Panc1 (cell line): ENCODE measurements around the gene STAP2. TPM values are rescaled to one million over a fixed set of nuclear protein-coding genes. Genes with fewer than 3 reads are reported as not detected.

Experiments used
- ATAC-seq: fragments of 200-7000 bp; cut with Tn5 transposase; 2 replicates; pipeline ENCODE4 v1.9.1; 2020; ENCODE audit warnings: mild to moderate bottlenecking, moderate library complexity
- BruUV-seq: library from RNA; stranded (reverse); fragments of 400-500 nt; replicated peaks from 2 replicates; lab custom pipeline; 2021; lab: Mats Ljungman, UMichigan
- CTCF ChIA-PET: fragments of 300-600 bp; sonication (Branson Sonifier 250); formaldehyde crosslinking; loops from one replicate; lab custom pipeline; 2022; ENCODE audit warnings: antibody characterized with exemption; lab: Charles Lee
- POLR2A ChIA-PET: fragments of 300-600 bp; sonication (Branson Sonifier 250); formaldehyde crosslinking; loops from one replicate; lab custom pipeline; 2022; ENCODE audit warnings: antibody characterized with exemption; lab: Charles Lee
- DNase-seq: peaks from one replicate; pipeline ENCODE4 v3.0.0-alpha.2; 2010; ENCODE audit warnings: low read depth, low spot score
- H3K27ac ChIP-seq: 2 replicates; pipeline ENCODE4 v1.5.1; 2011; ENCODE audit warnings: mild to moderate bottlenecking, low read length, inconsistent platforms
- H3K27me3 ChIP-seq: fragments of 200-500 bp; sonication (Bioruptor generic); 2 replicates; pipeline ENCODE4 v1.6.0; 2014; ENCODE audit warnings: low read length, inconsistent platforms; ENCODE audit not compliant: control insufficient read depth, insufficient read depth
- H3K36me3 ChIP-seq: fragments of 200-500 bp; sonication (Bioruptor generic); 2 replicates; pipeline ENCODE4 v1.5.1; 2014; ENCODE audit warnings: inconsistent platforms, mild to moderate bottlenecking, low read length, moderate library complexity; ENCODE audit not compliant: control insufficient read depth, insufficient read depth
- H3K4me1 ChIP-seq: 2 replicates; pipeline ENCODE4 v1.5.1; 2011; ENCODE audit warnings: inconsistent platforms, mild to moderate bottlenecking, low read length, moderate library complexity; ENCODE audit not compliant: control insufficient read depth, insufficient read depth
- H3K4me3 ChIP-seq, 2 experiments: 2 replicates each; pipeline ENCODE4 v1.5.1; 2011 to 2012; ENCODE audit warnings: low read depth in 2 of 2, low read length in 2 of 2, mild to moderate bottlenecking in 2 of 2, inconsistent platforms in 1 of 2, moderate library complexity in 1 of 2
- H3K9me3 ChIP-seq: fragments of 200-500 bp; sonication (Bioruptor generic); 2 replicates; pipeline ENCODE4 v1.5.1; 2014; ENCODE audit warnings: low read depth, mild to moderate bottlenecking, inconsistent platforms, low read length, moderate library complexity; ENCODE audit not compliant: control insufficient read depth, insufficient read depth
- POLR2AphosphoS5 ChIP-seq: IDR thresholded peaks from 2 replicates; pipeline ENCODE4 v1.6.1; 2012; ENCODE audit warnings: mild to moderate bottlenecking, low read depth, low read length, moderate library complexity
- SIN3A ChIP-seq: IDR thresholded peaks from 2 replicates; pipeline ENCODE4 v1.6.1; 2012; ENCODE audit warnings: low read depth, mild to moderate bottlenecking, low read length, moderate library complexity, borderline replicate concordance; ENCODE audit not compliant: insufficient read depth
- TCF7L2 ChIP-seq: IDR thresholded peaks from 2 replicates; pipeline ENCODE4 v1.6.1; 2011; ENCODE audit warnings: mild to moderate bottlenecking, low read depth, low read length, inconsistent platforms
- in situ Hi-C: cut with HindIII; loops from 2 replicates; pipeline ENCODE4 v1.10.0; 2016; ENCODE audit warnings: low sequenced_read_pairs, low pct_unique_long_range_greater_than_20kb
- intact Hi-C: fragments of 100-400 bp; cut with micrococcal nuclease; formaldehyde crosslinking; loops from one replicate; pipeline ENCODE4 v1.10.0; 2022; ENCODE audit not compliant: unreplicated experiment
- total RNA-seq: library from RNA; stranded (reverse); gene quantifications from one replicate; pipeline ENCODE4 v1.2.1, GENCODE V29; 2021; ENCODE audit not compliant: unreplicated experiment
- TF ChIP-seq, protein P1 (sequence below), 2 experiments: IDR thresholded peaks; 2 replicates each; pipeline ENCODE4 v1.6.1; 2011 to 2012; ENCODE audit warnings: low read depth in 2 of 2, control low read depth in 1 of 2, low read length in 1 of 2, mild to moderate bottlenecking in 1 of 2, moderate library complexity in 1 of 2; ENCODE audit not compliant: insufficient read depth in 1 of 2
- TF ChIP-seq, protein P2 (sequence below): fragments of 450-650 bp; IDR thresholded peaks from 2 replicates; pipeline ENCODE4 v1.5.1; 2017; ENCODE audit warnings: mild to moderate bottlenecking

The STAP2 gene
- total RNA-seq, 1 experiment from 2014 or later, result 10.0 TPM

DNA sequence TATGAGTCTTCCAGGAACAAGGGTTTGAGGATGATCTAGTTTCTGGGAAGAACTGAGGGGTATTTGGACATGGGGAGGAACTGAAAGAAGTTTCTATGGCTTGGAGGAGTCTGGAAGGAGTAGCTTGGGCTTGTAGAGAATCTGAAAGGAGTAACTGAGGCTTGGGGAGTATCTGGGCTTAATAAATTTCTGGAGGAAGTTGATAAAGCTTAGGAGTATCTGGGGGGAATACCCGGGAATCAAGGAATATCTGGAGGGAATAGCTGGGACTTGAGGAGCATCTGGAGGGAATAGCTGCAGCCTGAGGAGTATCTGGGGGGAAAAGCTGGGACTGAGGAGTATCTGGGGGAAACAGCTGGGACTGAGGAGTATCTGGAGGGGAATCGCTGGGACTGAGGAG lies 18.2 kb downstream of the STAP2 start:
- Histone ChIP-seq H3K36me3 (no peaks in the 10 kb centered on the region), H3K4me3 (no peak overlapping the region), H3K4me1 (no peaks in the 10 kb centered on the region), H3K9me3 (no peaks in the 10 kb centered on the region), H3K27ac (no peak overlapping the region), H3K27me3 (no peaks in the 10 kb centered on the region)
- no TSS peak for BruUV-seq
- ATAC-seq (no peak), DNase-seq (no peak)
- intact Hi-C loops (no loop called here), in situ Hi-C loops (no loop called here)
- TF ChIP-seq, protein P1, sequence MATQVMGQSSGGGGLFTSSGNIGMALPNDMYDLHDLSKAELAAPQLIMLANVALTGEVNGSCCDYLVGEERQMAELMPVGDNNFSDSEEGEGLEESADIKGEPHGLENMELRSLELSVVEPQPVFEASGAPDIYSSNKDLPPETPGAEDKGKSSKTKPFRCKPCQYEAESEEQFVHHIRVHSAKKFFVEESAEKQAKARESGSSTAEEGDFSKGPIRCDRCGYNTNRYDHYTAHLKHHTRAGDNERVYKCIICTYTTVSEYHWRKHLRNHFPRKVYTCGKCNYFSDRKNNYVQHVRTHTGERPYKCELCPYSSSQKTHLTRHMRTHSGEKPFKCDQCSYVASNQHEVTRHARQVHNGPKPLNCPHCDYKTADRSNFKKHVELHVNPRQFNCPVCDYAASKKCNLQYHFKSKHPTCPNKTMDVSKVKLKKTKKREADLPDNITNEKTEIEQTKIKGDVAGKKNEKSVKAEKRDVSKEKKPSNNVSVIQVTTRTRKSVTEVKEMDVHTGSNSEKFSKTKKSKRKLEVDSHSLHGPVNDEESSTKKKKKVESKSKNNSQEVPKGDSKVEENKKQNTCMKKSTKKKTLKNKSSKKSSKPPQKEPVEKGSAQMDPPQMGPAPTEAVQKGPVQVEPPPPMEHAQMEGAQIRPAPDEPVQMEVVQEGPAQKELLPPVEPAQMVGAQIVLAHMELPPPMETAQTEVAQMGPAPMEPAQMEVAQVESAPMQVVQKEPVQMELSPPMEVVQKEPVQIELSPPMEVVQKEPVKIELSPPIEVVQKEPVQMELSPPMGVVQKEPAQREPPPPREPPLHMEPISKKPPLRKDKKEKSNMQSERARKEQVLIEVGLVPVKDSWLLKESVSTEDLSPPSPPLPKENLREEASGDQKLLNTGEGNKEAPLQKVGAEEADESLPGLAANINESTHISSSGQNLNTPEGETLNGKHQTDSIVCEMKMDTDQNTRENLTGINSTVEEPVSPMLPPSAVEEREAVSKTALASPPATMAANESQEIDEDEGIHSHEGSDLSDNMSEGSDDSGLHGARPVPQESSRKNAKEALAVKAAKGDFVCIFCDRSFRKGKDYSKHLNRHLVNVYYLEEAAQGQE (IDR thresholded peaks at IDR 0.05; ENCODE audit: insufficient read depth in 1 of 2, low read depth in 2 of 2, low read length in 1 of 2), result no peak
- TF ChIP-seq SIN3A (no peak), POLR2AphosphoS5 (no peak), TCF7L2 (no peak)
- ChIA-PET CTCF (interaction anchor here (1.0 kb wide), 1 partner anchor 53 kb away, joined by 9 read pairs; no protein-coding TSS in a partner anchor), POLR2A (interaction anchor here (0.5 to 0.6 kb wide), 2 partner anchors 530 to 620 kb away, joined by 4 to 7 read pairs; no protein-coding TSS in a partner anchor)

DNA sequence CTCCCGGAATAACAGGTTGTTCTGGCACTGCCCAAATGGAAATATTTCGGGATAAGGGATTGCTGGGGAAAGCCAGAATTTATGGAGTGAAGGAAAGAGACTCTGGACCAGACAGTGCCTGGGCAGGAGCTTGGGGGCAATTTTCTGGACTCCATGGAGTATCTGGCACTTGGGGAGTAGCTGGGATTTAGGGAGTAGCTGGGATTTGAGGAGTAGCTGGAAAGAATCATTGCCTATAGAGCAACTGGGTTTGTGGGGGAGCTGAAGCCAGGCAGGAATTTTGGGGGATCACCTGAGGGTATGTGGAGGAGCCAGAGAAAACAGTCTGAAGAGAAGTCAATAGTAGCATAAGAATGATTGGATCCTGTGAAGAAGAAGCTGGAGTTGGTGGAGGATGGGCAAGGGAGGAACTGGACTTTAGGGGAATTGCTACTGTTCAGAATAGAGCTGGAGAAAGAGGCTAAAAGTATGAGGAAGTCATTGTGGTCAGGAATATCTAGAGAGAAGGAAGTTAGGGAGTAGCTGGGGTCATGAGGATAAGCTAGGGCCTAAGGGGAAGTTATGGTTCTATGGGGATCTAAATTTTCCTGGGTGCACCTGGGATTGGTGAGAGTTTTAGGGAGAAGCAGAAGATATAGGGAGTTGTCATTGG lies 19.4 kb downstream of the STAP2 start:
- no peak overlapping the region for H3K4me3 ChIP-seq
- no peaks in the 10 kb centered on the region for H3K9me3 ChIP-seq
- H3K27me3 ChIP-seq, result no peaks in the 10 kb centered on the region
- H3K27ac ChIP-seq, result no peak overlapping the region
- BruUV-seq, result no TSS peak
- no peaks in the 10 kb centered on the region for H3K4me1 ChIP-seq
- no peaks in the 10 kb centered on the region for H3K36me3 ChIP-seq
- DNase-seq (no peak), ATAC-seq (no peak)
- in situ Hi-C loops, result no loop called here
- TF ChIP-seq, protein P2, sequence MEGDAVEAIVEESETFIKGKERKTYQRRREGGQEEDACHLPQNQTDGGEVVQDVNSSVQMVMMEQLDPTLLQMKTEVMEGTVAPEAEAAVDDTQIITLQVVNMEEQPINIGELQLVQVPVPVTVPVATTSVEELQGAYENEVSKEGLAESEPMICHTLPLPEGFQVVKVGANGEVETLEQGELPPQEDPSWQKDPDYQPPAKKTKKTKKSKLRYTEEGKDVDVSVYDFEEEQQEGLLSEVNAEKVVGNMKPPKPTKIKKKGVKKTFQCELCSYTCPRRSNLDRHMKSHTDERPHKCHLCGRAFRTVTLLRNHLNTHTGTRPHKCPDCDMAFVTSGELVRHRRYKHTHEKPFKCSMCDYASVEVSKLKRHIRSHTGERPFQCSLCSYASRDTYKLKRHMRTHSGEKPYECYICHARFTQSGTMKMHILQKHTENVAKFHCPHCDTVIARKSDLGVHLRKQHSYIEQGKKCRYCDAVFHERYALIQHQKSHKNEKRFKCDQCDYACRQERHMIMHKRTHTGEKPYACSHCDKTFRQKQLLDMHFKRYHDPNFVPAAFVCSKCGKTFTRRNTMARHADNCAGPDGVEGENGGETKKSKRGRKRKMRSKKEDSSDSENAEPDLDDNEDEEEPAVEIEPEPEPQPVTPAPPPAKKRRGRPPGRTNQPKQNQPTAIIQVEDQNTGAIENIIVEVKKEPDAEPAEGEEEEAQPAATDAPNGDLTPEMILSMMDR, result no peak
- TF ChIP-seq, protein P1 (IDR thresholded peaks at IDR 0.05; ENCODE audit: insufficient read depth in 1 of 2, low read depth in 2 of 2, low read length in 1 of 2), result no peak
- TF ChIP-seq TCF7L2, result no peak
- intact Hi-C loops, result no loop called here
- ChIA-PET POLR2A (no interaction called here), CTCF (no interaction called here)
